Vagina (tissue), 2 donors: Measurements from ENCODE around the gene PAPSS2. TPM values are rescaled to one million over a fixed set of nuclear protein-coding genes. Genes with fewer than 3 reads are reported as not detected.

Source experiments
- DNase-seq, 2 donors: peaks; one replicate each; pipeline ENCODE4 v3.0.0-alpha.2; 2017; ENCODE audit errors: extremely low spot score in 2 of 2
- H3K27ac ChIP-seq: fragments of 200-600 bp; sonication (generic); one replicate; pipeline ENCODE4 v1.5.1; 2019
- H3K27me3 ChIP-seq: fragments of 200-600 bp; sonication (generic); one replicate; pipeline ENCODE4 v1.5.1; 2019
- H3K36me3 ChIP-seq, 2 donors: fragments of 200-600 bp; sonication (generic); one replicate each; pipeline ENCODE4 v1.5.1; 2017 to 2019
- H3K4me1 ChIP-seq: fragments of 200-600 bp; sonication (generic); one replicate; pipeline ENCODE4 v1.5.1; 2019
- H3K4me3 ChIP-seq, 2 donors: fragments of 200-600 bp; sonication (generic); 1 replicate in 1 of 2; 2 replicates in 1 of 2; pipeline ENCODE4 v1.5.1; 2016 to 2019
- H3K9me3 ChIP-seq: fragments of 200-600 bp; sonication (generic); one replicate; pipeline ENCODE4 v1.5.1; 2019
- POLR2A ChIP-seq, 2 donors: fragments of 450-650 bp; IDR thresholded peaks; one replicate each; pipeline ENCODE4 v1.6.1; 2017; ENCODE audit warnings: antibody characterized with exemption in 2 of 2, mild to moderate bottlenecking in 2 of 2, moderate library complexity in 2 of 2
- POLR2AphosphoS5 ChIP-seq, 2 donors: sonication (generic); formaldehyde crosslinking; IDR thresholded peaks; one replicate each; pipeline ENCODE4 v1.9.0; 2017; ENCODE audit warnings: antibody characterized with exemption in 2 of 2, mild to moderate bottlenecking in 2 of 2, low read depth in 1 of 2; ENCODE audit not compliant: insufficient read depth in 1 of 2
- intact Hi-C: fragments of 100-400 bp; cut with DNase I; formaldehyde crosslinking; loops from one replicate; pipeline ENCODE4 v1.15.1; 2023
- total RNA-seq: library from RNA; depleted of rRNA; stranded (reverse); fragments of >200 nt; gene quantifications from one replicate; pipeline ENCODE4 v1.2.3, GENCODE V29; 2016
- TF ChIP-seq, protein P1 (sequence below), 3 experiments: fragments of 450-650 bp in 2 of 3; fragments of 200-600 bp in 1 of 3; sonication (generic) in 1 of 3; IDR thresholded peaks; one replicate each; pipeline ENCODE4 v1.5.1; 2017 to 2019; ENCODE audit warnings: antibody characterized with exemption in 3 of 3, mild to moderate bottlenecking in 2 of 3, moderate library complexity in 2 of 3

The PAPSS2 gene
- total RNA-seq, 1 donor from 2014 or later, result 12.3 TPM

DNA sequence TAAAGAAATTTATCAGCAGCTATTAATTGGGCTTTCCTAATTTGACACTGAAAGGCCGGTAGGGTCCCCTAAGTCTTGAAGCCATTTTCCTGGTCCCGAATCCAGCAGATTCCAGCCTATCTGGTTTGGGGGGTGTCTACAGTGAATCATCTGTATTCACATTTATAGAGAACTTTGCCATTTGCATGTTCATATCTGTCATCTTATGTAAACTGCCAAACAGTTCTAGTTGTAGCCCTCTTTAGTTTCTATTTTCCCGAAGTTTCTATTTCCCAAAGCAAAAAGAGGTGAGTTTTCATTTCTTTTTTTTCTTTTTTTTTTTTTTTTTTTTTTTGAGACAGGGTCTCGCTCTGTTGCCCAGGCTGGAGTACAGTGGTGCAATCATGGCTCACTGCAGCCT lies 47.6 kb downstream of the PAPSS2 start:
- intact Hi-C loops, result no loop called here
- Histone ChIP-seq H3K4me3 (no peak overlapping the region), H3K36me3 (no peaks in the 10 kb centered on the region), H3K27me3 (no peaks in the 10 kb centered on the region), H3K27ac (no peak overlapping the region), H3K4me1 (no peaks in the 10 kb centered on the region), H3K9me3 (no peaks in the 10 kb centered on the region)
- DNase-seq, result no peak
- no peak for TF ChIP-seq POLR2AphosphoS5 (IDR thresholded peaks at IDR 0.05; ENCODE audit: insufficient read depth in 1 of 2, low read depth in 1 of 2)
- no peak for TF ChIP-seq POLR2A (IDR thresholded peaks at IDR 0.05)
- TF ChIP-seq, protein P1, sequence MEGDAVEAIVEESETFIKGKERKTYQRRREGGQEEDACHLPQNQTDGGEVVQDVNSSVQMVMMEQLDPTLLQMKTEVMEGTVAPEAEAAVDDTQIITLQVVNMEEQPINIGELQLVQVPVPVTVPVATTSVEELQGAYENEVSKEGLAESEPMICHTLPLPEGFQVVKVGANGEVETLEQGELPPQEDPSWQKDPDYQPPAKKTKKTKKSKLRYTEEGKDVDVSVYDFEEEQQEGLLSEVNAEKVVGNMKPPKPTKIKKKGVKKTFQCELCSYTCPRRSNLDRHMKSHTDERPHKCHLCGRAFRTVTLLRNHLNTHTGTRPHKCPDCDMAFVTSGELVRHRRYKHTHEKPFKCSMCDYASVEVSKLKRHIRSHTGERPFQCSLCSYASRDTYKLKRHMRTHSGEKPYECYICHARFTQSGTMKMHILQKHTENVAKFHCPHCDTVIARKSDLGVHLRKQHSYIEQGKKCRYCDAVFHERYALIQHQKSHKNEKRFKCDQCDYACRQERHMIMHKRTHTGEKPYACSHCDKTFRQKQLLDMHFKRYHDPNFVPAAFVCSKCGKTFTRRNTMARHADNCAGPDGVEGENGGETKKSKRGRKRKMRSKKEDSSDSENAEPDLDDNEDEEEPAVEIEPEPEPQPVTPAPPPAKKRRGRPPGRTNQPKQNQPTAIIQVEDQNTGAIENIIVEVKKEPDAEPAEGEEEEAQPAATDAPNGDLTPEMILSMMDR (IDR thresholded peaks at IDR 0.05), result no peak

DNA sequence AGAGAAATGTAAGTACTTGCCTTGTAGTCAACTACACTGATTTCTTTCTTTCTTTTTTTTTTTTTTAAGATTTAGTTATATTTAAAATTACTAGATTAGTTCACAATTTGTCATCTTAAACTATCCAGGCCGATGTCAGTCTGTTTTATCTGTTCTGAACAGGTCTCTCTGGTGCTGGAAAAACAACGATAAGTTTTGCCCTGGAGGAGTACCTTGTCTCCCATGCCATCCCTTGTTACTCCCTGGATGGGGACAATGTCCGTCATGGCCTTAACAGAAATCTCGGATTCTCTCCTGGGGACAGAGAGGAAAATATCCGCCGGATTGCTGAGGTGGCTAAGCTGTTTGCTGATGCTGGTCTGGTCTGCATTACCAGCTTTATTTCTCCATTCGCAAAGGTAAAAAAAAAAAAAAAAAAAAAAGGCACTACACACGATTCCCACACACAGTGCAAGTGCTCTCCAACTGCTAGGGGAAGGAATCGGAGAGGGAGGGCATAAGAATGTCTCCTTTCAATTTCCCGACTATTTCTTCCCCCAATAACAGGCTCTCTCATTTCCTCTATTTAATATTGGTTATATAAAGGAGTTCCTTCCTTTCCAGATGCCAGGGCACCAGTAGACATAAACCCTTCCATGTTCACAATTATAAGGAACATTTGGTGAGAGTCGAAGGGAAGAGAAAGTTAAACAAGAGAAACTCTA lies 53.4 kb downstream of the PAPSS2 start:
- Histone ChIP-seq H3K9me3 (no peaks in the 10 kb centered on the region), H3K36me3 (no peaks in the 10 kb centered on the region), H3K27ac (no peak overlapping the region), H3K4me3 (no peak overlapping the region), H3K4me1 (peaks cover 6% of the 10 kb centered on the region), H3K27me3 (no peaks in the 10 kb centered on the region)
- no peak for TF ChIP-seq POLR2A (IDR thresholded peaks at IDR 0.05)
- no peak for TF ChIP-seq POLR2AphosphoS5 (IDR thresholded peaks at IDR 0.05; ENCODE audit: insufficient read depth in 1 of 2, low read depth in 1 of 2)
- TF ChIP-seq, protein P1 (IDR thresholded peaks at IDR 0.05), result no peak
- intact Hi-C loops, result no loop called here
- DNase-seq, result no peak

DNA sequence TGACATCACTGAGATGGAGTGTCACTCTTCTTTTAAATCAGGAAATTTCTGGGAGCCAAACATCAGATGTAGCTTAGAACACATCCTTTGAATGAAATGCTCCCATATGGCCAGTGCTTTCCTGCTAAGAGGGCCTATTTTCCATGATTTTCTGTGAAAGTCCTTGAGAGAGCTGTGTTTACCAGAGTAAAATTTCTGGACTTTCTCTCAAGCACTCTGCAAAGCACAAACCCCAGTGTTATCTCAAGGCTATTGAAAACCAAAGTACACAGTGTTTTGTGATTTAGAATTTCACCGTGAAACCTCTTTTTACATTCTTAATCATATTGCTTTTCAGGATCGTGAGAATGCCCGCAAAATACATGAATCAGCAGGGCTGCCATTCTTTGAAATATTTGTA lies 54.0 kb downstream of the PAPSS2 start:
- TF ChIP-seq POLR2AphosphoS5 (IDR thresholded peaks at IDR 0.05; ENCODE audit: insufficient read depth in 1 of 2, low read depth in 1 of 2) (no peak), POLR2A (IDR thresholded peaks at IDR 0.05) (no peak)
- TF ChIP-seq, protein P1 (IDR thresholded peaks at IDR 0.05), result no peak
- DNase-seq, result no peak
- Histone ChIP-seq H3K4me1 (peaks cover 6% of the 10 kb centered on the region), H3K27ac (no peak overlapping the region), H3K27me3 (no peaks in the 10 kb centered on the region), H3K9me3 (no peaks in the 10 kb centered on the region), H3K36me3 (no peaks in the 10 kb centered on the region), H3K4me3 (no peak overlapping the region)
- intact Hi-C loops, result no loop called here

DNA sequence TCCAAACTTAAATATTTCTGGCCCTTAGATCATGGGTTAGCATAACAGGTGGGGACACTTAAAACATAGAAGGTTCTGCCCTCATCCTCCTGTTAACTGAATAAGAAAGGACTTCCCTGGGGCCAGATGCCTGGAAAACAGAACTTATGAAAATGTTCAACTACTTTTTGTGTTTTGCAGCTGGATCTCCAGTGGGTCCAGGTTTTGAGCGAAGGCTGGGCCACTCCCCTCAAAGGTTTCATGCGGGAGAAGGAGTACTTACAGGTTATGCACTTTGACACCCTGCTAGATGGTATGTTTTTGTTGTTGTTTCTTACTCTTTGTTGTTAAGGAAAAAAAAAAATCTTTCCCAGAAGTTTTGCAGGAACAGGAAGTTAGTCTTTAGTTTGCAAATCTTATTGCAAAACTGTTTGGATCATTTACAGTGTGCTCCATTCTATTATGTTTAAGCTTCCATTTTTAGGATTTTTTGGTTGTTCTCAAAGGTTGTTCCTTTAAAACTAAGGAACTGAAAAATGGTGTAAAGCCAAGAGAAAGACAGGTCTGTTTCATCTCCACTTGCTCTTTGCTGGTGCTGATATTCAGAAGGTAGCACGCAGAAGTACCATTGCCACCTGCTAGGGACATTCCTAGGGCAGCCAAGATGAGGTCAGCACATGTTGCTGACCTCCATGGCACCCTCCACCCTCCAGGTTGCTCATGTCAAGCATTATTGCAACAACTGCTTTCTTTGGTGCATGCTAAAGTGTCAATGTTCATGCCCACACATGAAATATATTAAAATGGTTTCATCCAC lies 56.1 kb downstream of the PAPSS2 start:
- DNase-seq, result no peak
- H3K27ac ChIP-seq, result no peak overlapping the region
- TF ChIP-seq, protein P1 (IDR thresholded peaks at IDR 0.05), result no peak
- TF ChIP-seq POLR2AphosphoS5 (IDR thresholded peaks at IDR 0.05; ENCODE audit: insufficient read depth in 1 of 2, low read depth in 1 of 2) (no peak), POLR2A (IDR thresholded peaks at IDR 0.05) (no peak)
- no peaks in the 10 kb centered on the region for H3K27me3 ChIP-seq
- no peaks in the 10 kb centered on the region for H3K9me3 ChIP-seq
- H3K36me3 ChIP-seq, result no peaks in the 10 kb centered on the region
- H3K4me1 ChIP-seq, result peaks cover 6% of the 10 kb centered on the region
- H3K4me3 ChIP-seq, result no peak overlapping the region
- intact Hi-C loops, result no loop called here

DNA sequence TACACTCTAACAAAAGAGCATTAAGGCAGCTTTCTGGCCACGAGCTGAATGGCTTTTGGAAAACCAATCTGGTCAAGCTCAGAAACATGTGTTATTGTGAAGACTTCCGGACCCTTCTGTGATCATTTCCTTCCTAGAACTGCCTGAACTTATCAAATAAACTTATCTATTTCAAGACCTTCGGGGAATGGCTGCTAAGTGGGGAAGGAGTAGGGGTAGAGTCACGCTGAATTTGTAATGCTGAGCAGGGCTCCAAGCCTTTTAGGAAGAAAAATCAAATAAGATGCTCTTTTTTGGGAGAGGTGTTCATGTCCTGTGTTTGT lies 56.6 kb downstream of the PAPSS2 start:
- DNase-seq, result no peak
- no peaks in the 10 kb centered on the region for H3K9me3 ChIP-seq
- H3K4me1 ChIP-seq, result peaks cover 6% of the 10 kb centered on the region
- H3K27ac ChIP-seq, result no peak overlapping the region
- TF ChIP-seq, protein P1 (IDR thresholded peaks at IDR 0.05), result no peak
- no peak for TF ChIP-seq POLR2A (IDR thresholded peaks at IDR 0.05)
- TF ChIP-seq POLR2AphosphoS5 (IDR thresholded peaks at IDR 0.05; ENCODE audit: insufficient read depth in 1 of 2, low read depth in 1 of 2), result no peak
- no peak overlapping the region for H3K4me3 ChIP-seq
- intact Hi-C loops, result no loop called here
- no peaks in the 10 kb centered on the region for H3K27me3 ChIP-seq
- no peaks in the 10 kb centered on the region for H3K36me3 ChIP-seq
